ENCODE measurements around the gene GPR39.

GPR39 gene

GRCh38 chr2:132560562-132560961, 144.0 kb downstream of the GPR39 start:
- DNase-seq (ENCODE audit: low read depth in 1 of 2, low spot score in 1 of 2): no peak

DNA sequence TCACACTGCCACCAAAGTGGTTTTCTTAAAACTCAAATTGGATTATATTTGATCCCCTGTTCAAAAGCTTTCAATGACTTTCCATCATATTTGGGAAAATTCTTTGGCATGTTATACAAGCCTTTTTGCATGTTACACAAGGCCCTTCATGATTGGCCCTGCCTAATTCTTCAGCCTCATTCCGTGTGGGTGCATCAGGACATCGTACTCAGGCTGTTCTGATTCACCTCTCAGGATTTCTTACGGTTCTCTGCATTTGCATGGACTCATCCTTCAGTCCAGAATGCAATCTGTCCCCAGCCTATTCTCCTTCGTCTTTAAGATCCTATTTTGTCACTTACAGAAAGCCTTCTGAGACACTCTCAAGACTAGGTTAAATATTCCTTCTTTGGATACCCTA, 145.6 kb downstream of the GPR39 start:
- no peak for DNase-seq (ENCODE audit: low read depth in 1 of 2, low spot score in 1 of 2)

DNA sequence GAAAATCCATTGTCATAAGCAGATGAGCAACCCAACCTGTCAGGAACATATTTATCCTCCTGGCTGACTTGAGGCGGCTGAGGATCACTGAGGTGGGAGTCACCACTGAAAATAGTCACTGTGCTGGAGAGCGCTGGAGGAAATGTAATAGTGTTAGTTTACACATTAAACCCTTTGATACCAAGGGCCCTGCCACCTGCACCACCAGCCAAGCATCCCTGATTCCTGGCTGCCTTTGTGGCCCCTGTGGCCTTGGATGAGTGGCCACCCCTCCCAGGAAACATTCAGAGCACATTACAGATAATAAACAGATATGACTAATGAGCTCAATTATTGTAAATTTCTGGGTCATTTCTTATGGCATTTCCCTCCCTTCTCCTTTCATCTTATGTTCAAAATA, 147.5 kb downstream of the GPR39 start:
- DNase-seq (ENCODE audit: low read depth in 1 of 2, low spot score in 1 of 2): no peak

GRCh38 chr2:132566379-132566778, 149.8 kb downstream of the GPR39 start:
- no peak for DNase-seq (ENCODE audit: low read depth in 1 of 2, low spot score in 1 of 2)

- no peak for DNase-seq (ENCODE audit: low read depth in 1 of 2, low spot score in 1 of 2)
Observed at GRCh38 chr2:132567682-132568081, 151.1 kb downstream of the GPR39 start.

DNA sequence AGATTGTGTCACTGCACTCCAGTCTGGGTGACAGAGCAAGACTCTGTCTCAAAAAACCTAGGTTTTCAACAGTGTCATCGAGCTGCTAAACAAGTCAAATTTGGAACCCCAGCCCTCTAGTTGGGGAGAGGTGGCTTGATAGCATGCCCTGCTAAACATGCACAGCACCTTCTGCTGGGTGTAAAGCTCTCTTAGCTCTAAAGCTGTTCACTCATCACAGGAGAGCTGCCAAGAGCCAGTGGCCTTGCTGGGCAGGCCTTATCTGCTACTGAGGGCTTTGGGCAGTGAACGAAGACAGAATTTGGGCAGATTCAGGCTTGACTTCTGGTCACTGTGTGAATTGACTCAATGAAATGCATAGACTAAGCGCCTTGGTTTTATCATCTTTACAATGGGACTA, 152.1 kb downstream of the GPR39 start:
- no peak for DNase-seq (ENCODE audit: low read depth in 1 of 2, low spot score in 1 of 2)

DNA sequence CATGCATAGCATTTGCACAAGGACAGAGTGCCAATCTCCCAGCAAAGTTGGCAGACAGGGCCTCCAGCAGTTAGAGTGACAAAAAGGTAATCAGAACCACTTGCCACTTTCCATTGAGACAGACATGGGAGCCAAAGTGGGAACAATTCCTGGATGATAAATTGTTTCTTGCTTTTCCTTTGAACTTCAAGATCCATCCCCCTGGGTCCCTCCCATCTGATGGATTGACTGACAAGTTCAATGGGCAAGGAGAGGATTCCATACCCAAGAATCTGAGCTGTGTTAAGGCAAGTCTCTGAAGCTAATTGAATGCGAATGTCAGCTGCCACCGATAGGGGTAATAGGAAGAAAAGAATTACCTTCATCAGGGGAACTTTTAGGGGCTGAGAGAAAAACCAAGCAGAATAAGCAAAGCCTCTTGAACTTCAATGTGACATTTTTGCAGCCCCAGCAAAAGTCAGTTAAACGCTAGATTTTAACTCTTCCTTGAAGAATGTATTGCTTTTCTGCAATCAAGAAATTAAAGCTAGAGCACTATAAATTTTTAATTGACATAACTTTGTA, 156.9 kb downstream of the GPR39 start:
- DNase-seq (ENCODE audit: low read depth in 1 of 2, low spot score in 1 of 2): no peak

GRCh38 chr2:132577686-132578085, 161.1 kb downstream of the GPR39 start:
- DNase-seq (ENCODE audit: low read depth in 1 of 2, low spot score in 1 of 2): no peak

DNA sequence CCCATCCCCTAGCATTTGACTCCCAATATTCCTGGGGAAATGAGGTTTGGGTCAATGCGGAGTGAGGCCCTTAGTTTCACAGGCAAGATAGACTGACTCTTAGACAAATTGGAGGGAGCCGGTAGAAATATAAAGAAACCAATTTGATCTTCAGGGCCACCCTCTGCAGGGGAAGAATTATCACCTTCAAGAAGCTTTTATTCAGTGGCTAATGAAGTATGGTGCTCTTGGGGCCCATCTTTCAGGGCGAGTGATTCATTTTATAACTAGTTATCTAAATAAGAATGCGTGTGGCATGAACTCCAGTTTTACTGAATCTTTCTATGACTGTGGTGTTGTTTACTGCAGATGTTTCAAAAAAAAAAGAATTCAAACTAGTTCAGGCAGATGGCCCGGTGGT, 165.0 kb downstream of the GPR39 start:
- no peak for DNase-seq (ENCODE audit: low read depth in 1 of 2, low spot score in 1 of 2)

GRCh38 chr2:132581991-132582738, 165.6 kb downstream of the GPR39 start:
- DNase-seq (ENCODE audit: low read depth in 1 of 2, low spot score in 1 of 2): no peak

GRCh38 chr2:132583666-132584360, 167.2 kb downstream of the GPR39 start:
- DNase-seq (ENCODE audit: low read depth in 1 of 2, low spot score in 1 of 2): no peak

DNA sequence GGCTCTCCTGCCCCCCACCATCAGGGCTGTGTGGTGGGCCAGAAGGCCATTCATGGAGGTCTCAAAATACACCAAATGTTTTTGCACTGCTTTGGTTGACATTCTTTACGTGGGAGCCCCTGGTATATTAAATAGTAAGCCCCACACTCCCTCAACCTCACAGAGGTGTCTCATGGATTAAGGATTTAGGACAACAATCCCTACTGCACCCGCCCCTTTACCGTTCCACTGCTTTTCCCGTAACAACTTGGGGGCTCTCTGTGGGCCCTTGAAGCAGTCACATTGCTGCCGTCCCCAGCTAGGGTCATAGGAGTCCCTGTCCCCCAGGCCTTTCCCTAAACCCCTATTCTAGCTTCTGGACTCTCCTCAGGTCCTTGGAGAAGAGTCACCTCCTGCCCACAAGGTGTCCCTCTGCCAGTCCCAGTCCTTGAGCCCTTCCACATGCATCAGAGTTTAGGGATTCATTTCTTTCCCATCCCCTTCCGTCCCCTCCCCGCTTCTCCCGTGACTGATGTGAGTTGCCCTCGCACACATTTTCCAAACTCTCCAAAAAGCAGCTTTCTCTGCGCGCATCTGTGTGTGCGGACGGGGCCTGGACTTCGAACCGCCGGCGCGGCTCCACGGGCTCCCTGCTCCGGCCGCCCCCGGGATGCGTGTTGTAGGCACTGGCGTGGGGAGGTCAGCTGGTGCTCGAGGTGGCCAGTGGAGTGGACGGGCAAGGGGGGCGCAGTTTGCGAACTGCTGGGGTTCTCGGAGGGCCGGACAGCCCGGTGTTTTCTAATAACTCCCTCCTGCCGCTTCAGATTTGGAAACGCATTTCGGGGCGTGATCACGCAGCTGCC, 168.6 kb downstream of the GPR39 start:
- DNase-seq (ENCODE audit: low read depth in 1 of 2, low spot score in 1 of 2): no peak

DNA sequence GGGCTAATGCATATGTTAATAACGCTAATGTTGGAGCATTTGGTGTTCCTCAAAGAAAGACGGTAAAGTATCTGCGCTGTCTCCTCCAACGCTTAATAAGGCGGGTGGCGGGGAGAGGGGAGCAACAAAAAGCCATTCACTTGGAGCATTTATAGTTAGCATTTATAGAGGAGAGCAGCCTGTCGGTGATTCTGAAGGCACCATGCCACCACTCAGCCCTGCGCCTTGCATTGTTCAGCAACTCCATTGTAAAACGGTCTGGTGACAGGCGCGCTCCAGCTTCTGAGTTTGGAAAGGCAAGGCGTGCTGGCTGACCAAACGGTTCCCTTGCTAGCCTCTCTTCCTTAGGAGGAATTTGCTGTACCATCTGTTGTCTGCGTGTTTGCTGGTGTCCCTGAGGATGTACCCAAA, 169.5 kb downstream of the GPR39 start:
- no peak for DNase-seq (ENCODE audit: low read depth in 1 of 2, low spot score in 1 of 2)

DNA sequence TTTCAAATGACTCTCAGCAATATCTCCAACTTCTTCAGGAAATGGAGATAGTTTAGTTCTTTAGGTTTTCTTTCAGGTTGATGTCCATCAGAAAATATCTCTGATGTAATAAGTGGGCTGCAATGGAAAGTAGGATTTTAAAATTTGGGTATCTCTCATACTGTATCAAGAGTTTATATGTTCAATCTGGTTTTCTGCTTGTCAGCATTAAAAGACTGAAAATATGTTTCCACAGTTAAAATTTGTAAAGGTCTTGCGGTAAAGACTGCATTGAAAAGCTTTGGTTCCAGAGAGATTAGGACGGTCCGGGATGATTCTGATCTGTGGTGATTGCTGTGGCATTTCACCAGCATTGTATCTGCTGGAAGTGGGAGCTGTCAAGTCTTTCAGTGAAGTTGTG, 170.2 kb downstream of the GPR39 start:
- no peak for DNase-seq (ENCODE audit: low read depth in 1 of 2, low spot score in 1 of 2)

DNA sequence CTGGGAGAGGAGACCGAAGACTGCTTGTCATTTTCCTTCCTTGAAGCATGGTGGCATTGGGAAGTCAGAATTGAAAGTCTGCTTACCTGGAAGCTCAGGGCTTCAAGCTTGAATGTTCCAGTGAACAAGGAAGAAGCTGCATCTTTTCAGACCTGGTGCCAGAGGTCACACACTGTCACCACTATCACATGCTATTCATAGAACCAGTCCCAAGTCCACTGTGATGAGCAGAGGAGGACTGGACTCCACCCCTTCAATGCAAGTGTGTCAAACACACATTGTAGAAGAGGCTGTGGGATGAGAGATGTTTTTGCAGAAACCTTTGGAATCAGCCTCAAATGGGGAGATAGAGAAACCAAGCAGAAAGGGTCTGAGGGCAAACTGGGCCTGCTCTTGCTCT, 172.0 kb downstream of the GPR39 start:
- DNase-seq (ENCODE audit: low read depth in 1 of 2, low spot score in 1 of 2): no peak

DNA sequence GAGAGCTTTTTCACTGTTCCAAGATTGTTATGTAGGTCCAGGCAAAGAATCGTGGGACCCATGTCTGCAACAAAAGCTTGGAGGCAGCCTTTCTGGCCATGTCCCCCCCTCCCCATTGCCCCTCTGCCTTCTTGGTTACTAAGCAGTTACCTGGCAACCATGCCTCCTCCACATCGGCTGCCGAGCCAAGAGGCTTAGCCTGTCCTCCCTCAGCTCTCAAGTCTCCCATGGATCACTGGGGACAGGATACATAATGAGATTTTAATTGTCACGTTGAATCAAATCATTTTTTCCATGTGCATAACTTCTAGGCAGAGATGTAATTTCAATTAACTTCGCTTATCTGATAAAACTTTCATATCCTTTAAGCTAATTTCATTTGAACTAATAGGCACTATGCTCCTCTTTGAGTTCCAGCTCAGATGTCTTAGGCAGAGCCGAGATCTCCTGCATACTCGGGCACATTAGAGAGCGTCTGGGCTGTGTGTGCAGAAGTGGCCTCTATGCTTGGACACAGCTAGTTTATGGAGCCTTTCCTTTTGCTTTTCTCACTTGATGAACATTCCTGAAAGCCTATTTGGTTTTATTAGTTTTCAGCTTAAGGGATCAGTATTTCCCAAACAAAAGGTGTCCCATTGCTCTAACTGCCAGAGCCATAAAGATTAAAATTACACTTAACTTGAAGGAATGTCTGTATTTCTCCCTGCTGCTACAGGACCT, 172.7 kb downstream of the GPR39 start:
- no peak for DNase-seq (ENCODE audit: low read depth in 1 of 2, low spot score in 1 of 2)

DNA sequence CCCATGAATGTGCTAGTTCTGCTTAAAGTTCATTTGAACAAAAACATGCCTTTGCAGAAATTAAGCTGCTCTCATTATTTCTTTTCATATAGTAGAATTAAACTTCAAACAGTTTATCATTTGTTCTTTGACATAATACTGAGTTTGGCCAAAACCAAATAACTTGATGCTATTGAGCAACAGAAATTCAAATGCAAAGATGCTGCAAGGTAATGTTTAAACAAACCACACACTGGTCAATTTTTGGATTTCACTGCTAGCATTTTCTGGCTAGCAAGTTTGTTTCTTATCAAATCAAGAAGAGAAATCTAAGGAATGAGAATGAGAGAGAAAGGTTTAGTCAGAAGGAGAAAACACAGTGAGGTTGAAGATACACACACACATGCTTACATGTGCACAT, 173.4 kb downstream of the GPR39 start:
- no peak for DNase-seq (ENCODE audit: low read depth in 1 of 2, low spot score in 1 of 2)

- DNase-seq (ENCODE audit: low read depth in 1 of 2, low spot score in 1 of 2): no peak
Observed at GRCh38 chr2:132593171-132593570, 176.6 kb downstream of the GPR39 start.

- no peak for DNase-seq (ENCODE audit: low read depth in 1 of 2, low spot score in 1 of 2)
Observed at GRCh38 chr2:132595186-132595585, 178.6 kb downstream of the GPR39 start.

- DNase-seq (ENCODE audit: low read depth in 1 of 2, low spot score in 1 of 2): no peak
Observed at GRCh38 chr2:132595693-132596092, 179.1 kb downstream of the GPR39 start.

- DNase-seq (ENCODE audit: low read depth in 1 of 2, low spot score in 1 of 2): no peak
Observed at GRCh38 chr2:132597166-132597565, 180.6 kb downstream of the GPR39 start.

Measured in activated CD4-positive, alpha-beta T cell treated with anti-CD3 and anti-CD28 coated beads, Interleukin-2, amount 50 U/mL, for 24 hours (primary cell).